Suppressor macrophage treated with lipopolysaccharide for 1 hour (primary cell): Measurements from ENCODE around the gene MAN1C1.
"Not testable (repeated sequence)": the region's sequence is repeated elsewhere in the genome, so short reads cannot be mapped to it uniquely, and the experiment has no call there.

Experiments
- DNase-seq, 3 donors: peaks; one replicate each; pipeline ENCODE4 v3.0.0-alpha.2; 2020 to 2022

MAN1C1 gene

GRCh38 chr1:25683731-25684130 is 67.1 kb downstream of the MAN1C1 start:
- no peak for DNase-seq

GRCh38 chr1:25684216-25684965 is 67.8 kb downstream of the MAN1C1 start:
- no peak for DNase-seq

GRCh38 chr1:25685211-25685750 is 68.7 kb downstream of the MAN1C1 start:
- DNase-seq = no peak

- DNase-seq = no peak
These were observed 69.5 kb downstream of the MAN1C1 start for GRCh38 chr1:25685938-25686665.

GRCh38 chr1:25687221-25688017 is 70.8 kb downstream of the MAN1C1 start:
- DNase-seq = no peak

- no peak for DNase-seq
These were observed 72.0 kb downstream of the MAN1C1 start for GRCh38 chr1:25688390-25689119.

- DNase-seq = no peak
These were observed 73.2 kb downstream of the MAN1C1 start for GRCh38 chr1:25689686-25690381.

- no peak for DNase-seq
These were observed 73.9 kb downstream of the MAN1C1 start for GRCh38 chr1:25690396-25690956.

- DNase-seq = no peak
These were observed 74.6 kb downstream of the MAN1C1 start for GRCh38 chr1:25691211-25691610.

- DNase-seq = no peak
These were observed 76.0 kb downstream of the MAN1C1 start for GRCh38 chr1:25692560-25692959.

GRCh38 chr1:25694167-25695007 is 77.8 kb downstream of the MAN1C1 start:
- no peak for DNase-seq

GRCh38 chr1:25695090-25695770 is 78.6 kb downstream of the MAN1C1 start:
- DNase-seq = peak; percentile 48 to 71 (median 55)

GRCh38 chr1:25695771-25696311 is 79.2 kb downstream of the MAN1C1 start:
- peak; percentile 59 to 85 (median 62) for DNase-seq

GRCh38 chr1:25696643-25697042 is 80.1 kb downstream of the MAN1C1 start:
- DNase-seq = not testable (repeated sequence)

- DNase-seq = no peak
These were observed 81.0 kb downstream of the MAN1C1 start for GRCh38 chr1:25697435-25698217.

GRCh38 chr1:25698252-25698651 is 81.7 kb downstream of the MAN1C1 start:
- DNase-seq = no peak

- not testable (repeated sequence) for DNase-seq
These were observed 82.5 kb downstream of the MAN1C1 start for GRCh38 chr1:25699059-25699458.

- no peak for DNase-seq
These were observed 83.0 kb downstream of the MAN1C1 start for GRCh38 chr1:25699500-25700143.
